Myocyte (in vitro differentiated cells): ENCODE results near the gene NUMA1. TPM values are rescaled to one million over a fixed set of nuclear protein-coding genes. Genes with fewer than 3 reads are reported as not detected.
A peak's percentile ranks its signal among the peaks of the same experiment; 100 is the strongest.

Source experiments
- DNase-seq: peaks from one replicate; pipeline ENCODE4 v3.0.0-alpha.2; 2012; ENCODE audit warnings: low read depth
- microRNA-seq: library from miRNA; unstranded; fragments of <30 nt; microRNA quantifications from one replicate; pipeline ENCODE4, GENCODE V29; 2016
- total RNA-seq: library from RNA; depleted of rRNA; stranded (reverse); fragments of >200 nt; gene quantifications from 2 replicates; pipeline ENCODE4 v1.2.3, GENCODE V29; 2014

Gene NUMA1
- total RNA-seq, 1 donor from 2014 or later = 177 TPM

GRCh38 chr11:71977090-71977489 lies 103.3 kb downstream of the NUMA1 start:
- no peak for DNase-seq

- no peak for DNase-seq
Observed at GRCh38 chr11:71976551-71976950, 103.8 kb downstream of the NUMA1 start.

DNA sequence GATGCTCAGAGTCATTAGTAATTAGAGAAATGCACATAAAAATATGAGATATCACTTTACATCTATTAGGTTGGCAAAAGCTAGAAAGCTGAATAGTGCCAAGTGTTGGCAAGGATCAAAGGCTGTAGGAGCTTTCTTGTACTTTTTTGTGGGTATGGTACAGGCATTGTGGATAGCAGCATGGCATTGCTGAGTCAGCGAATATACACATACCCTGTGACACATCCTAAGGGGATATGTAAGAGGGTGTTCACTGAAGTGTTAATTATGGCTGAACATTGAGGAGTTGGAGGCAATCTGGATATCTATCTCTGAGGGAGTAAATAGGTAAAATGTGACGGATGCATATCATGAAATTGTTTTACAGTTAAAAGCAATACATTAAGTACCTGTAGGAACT lies 108.7 kb downstream of the NUMA1 start:
- DNase-seq = no peak

- DNase-seq = no peak
Observed at GRCh38 chr11:71964641-71965040, 115.7 kb downstream of the NUMA1 start.

DNA sequence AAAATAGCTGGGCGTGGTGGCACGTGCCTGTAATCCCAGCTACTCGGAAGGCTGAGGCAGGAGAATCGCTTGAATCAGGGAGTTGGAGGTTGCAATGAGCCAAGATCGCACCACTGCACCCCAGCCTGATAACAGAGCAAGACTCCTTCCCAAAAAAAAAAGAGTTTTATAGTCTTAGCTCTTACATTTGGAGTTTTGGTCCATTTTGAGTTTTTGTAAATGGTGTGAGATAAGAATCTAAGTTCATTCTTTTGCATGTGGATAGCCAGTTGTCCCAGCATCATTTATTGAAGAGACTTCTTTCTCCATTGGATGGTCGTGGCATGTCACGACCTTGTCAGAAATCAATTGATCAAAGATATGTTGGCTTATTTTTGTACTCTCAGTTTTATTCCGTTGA lies 116.9 kb downstream of the NUMA1 start:
- no peak for DNase-seq

DNA sequence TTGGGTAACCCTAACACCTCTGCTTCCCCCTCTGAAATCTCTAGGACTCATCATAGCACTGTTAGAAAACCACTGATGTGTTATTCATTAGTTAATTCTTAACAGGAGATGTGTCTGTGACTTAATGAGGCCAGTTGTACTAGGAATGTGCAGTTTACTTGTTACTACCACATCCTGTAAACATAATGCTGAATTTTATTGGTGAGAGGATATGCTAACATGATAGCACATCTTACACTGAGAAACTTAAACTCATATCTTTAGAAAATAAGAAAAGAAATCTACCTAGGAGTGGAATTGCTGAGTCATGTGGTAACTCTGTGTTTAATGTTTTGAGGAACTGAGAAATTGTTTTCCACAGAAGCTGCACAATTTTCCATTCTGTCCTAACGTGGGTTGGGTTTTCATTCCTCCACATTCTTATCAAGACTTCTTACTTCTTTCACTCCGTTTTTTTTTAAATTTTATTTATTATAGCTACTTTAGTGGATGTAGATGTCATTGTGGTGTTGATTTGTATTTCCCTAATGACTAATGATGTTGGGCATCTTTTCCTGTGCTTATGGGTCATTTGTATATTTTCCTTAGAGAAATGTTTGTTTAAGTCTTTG lies 117.8 kb downstream of the NUMA1 start:
- DNase-seq = peak; percentile 22

GRCh38 chr11:71955898-71956456 lies 124.4 kb downstream of the NUMA1 start:
- no peak for DNase-seq

Small RNA genes lying within 50 kb of the gene (microRNA-seq; reads per million reads assigned to microRNA genes)
- gene MIR3165 = not detected

Other genes starting within 250 kb of the NUMA1 start
- gene DEFB108B, start 247.3 kb downstream of the NUMA1 start, total RNA-seq = not detected in 2 replicates
- gene DEFB131B, start 202.1 kb downstream of the NUMA1 start, total RNA-seq = not detected in 2 replicates
- 2.7 and 3.0 TPM in 2 replicates for gene XNDC1N, start 151.9 kb downstream of the NUMA1 start, total RNA-seq
- 45.3 and 54.3 TPM in 2 replicates for gene RNF121, start 151.5 kb downstream of the NUMA1 start, total RNA-seq
- gene IL18BP, start 81.6 kb downstream of the NUMA1 start, total RNA-seq = 2.4 and 4.1 TPM in 2 replicates
- gene LRRC51, start 308 bp upstream of the NUMA1 start, total RNA-seq = 2.7 and 4.0 TPM in 2 replicates
- 111 and 118 TPM in 2 replicates for gene LAMTOR1, start 22.8 kb upstream of the NUMA1 start, total RNA-seq
- not detected in 2 replicates for gene TOMT, start 25.4 kb upstream of the NUMA1 start, total RNA-seq
- 23.1 and 25.3 TPM in 2 replicates for gene ANAPC15, start 32.2 kb upstream of the NUMA1 start, total RNA-seq
- not detected in 2 replicates for gene FOLR3, start 55.2 kb upstream of the NUMA1 start, total RNA-seq
- 34.8 and 39.0 TPM in 2 replicates for gene FOLR1, start 111.6 kb upstream of the NUMA1 start, total RNA-seq
- not detected in 2 replicates for gene FOLR2, start 136.3 kb upstream of the NUMA1 start, total RNA-seq
- 490 and 646 TPM in 2 replicates for gene INPPL1, start 144.2 kb upstream of the NUMA1 start, total RNA-seq
- gene PHOX2A, start 163.6 kb upstream of the NUMA1 start, total RNA-seq = not detected in 2 replicates